ENCODE data around the gene DLGAP4. TPM values are rescaled to one million over a fixed set of nuclear protein-coding genes. Genes with fewer than 3 reads are reported as not detected.

Gene DLGAP4
- total and polyA plus RNA-seq, 2 of the 13 experiments (the other 11 are each of a cell fraction or from before 2014, with no cell fraction given), result 15.2 to 26.7 TPM

- TF ChIP-seq E2F1 (CRISPR knock-in tag; IDR thresholded peaks at IDR 0.05), result no peak
- no peak for TF ChIP-seq MLLT10 (CRISPR knock-in tag; IDR thresholded peaks at IDR 0.05)
- TF ChIP-seq XBP1 (CRISPR knock-in tag; IDR thresholded peaks at IDR 0.05), result no peak
- no peak for TF ChIP-seq HCFC1 (IDR thresholded peaks at IDR 0.05; ENCODE audit: low read depth, low read length)
- no peak for TF ChIP-seq ZNF772 (CRISPR knock-in tag; IDR thresholded peaks at IDR 0.05)
- 0 out of 2 replicates have a peak, but pooled peaks have one; percentile 6 for TF ChIP-seq PATZ1 (CRISPR knock-in tag; IDR thresholded peaks at IDR 0.05)
- no peak for TF ChIP-seq FIP1L1 (IDR thresholded peaks at IDR 0.05; ENCODE audit: borderline replicate concordance, insufficient read depth, low read depth, low read length)
- TF ChIP-seq THAP11 (CRISPR knock-in tag; IDR thresholded peaks at IDR 0.05), result no peak
- TF ChIP-seq IRX3 (CRISPR knock-in tag; IDR thresholded peaks at IDR 0.05; ENCODE audit: borderline replicate concordance, low read depth), result no peak
- no peak; the same call in 1 of the 2 replicates for TF ChIP-seq ZNF501 (CRISPR knock-in tag; IDR thresholded peaks at IDR 0.05)
- TF ChIP-seq MXD3 (CRISPR knock-in tag; IDR thresholded peaks at IDR 0.05), result 0 out of 2 replicates have a peak, but pooled peaks have one; percentile 33
- no peak for TF ChIP-seq MAF1 (CRISPR knock-in tag; IDR thresholded peaks at IDR 0.05; ENCODE audit: borderline replicate concordance)
- no peak for TF ChIP-seq SUZ12 (IDR thresholded peaks at IDR 0.05; ENCODE audit: low read depth, low read length)
- TF ChIP-seq PAWR (CRISPR knock-in tag; IDR thresholded peaks at IDR 0.05; ENCODE audit: borderline replicate concordance), result no peak
- TF ChIP-seq ZNF780A (CRISPR knock-in tag; IDR thresholded peaks at IDR 0.05), result no peak
- TF ChIP-seq SP1 (IDR thresholded peaks at IDR 0.05), result no peak
- no peak for TF ChIP-seq SP1 (CRISPR knock-in tag; IDR thresholded peaks at IDR 0.05)
- no peak for TF ChIP-seq MYC (CRISPR knock-in tag; IDR thresholded peaks at IDR 0.05; ENCODE audit: borderline replicate concordance)
- 0 out of 2 replicates have a peak, but pooled peaks have one; percentile 29 for TF ChIP-seq CHCHD3 (CRISPR knock-in tag; IDR thresholded peaks at IDR 0.05)
- 0 out of 2 replicates have a peak, but pooled peaks have one; percentile 9 for TF ChIP-seq KDM6A (CRISPR knock-in tag; IDR thresholded peaks at IDR 0.05; ENCODE audit: low read depth)
- TF ChIP-seq TRIM24 (CRISPR knock-in tag; IDR thresholded peaks at IDR 0.05), result no peak
- peak; percentile 27 for TF ChIP-seq HNRNPLL (IDR thresholded peaks at IDR 0.05; ENCODE audit: low read depth, low read length, poor library complexity, severe bottlenecking)
- TF ChIP-seq SP2 (CRISPR knock-in tag; IDR thresholded peaks at IDR 0.05), result no peak
- no peak for TF ChIP-seq MAFF (IDR thresholded peaks at IDR 0.05; ENCODE audit: low read depth, low read length)
- no peak for TF ChIP-seq TFDP2 (CRISPR knock-in tag; IDR thresholded peaks at IDR 0.05)
These were observed 166.5 kb downstream of the DLGAP4 start (continued) for GRCh38 chr20:36472637-36473090.

Data from HepG2 (cell line).